Epithelial cell of proximal tubule (primary cell): Measurements from ENCODE around the gene ERV3-1. TPM values are rescaled to one million over a fixed set of nuclear protein-coding genes. Genes with fewer than 3 reads are reported as not detected.
"Not testable (repeated sequence)": the region's sequence is repeated elsewhere in the genome, so short reads cannot be mapped to it uniquely, and the experiment has no call there.

ENCODE experiments used
- DNase-seq: peaks from one replicate; pipeline ENCODE4 v3.0.0-alpha.2; 2011; ENCODE audit warnings: low read depth
- H3K4me3 ChIP-seq: 2 replicates; pipeline ENCODE4 v1.5.1; 2011; ENCODE audit warnings: low read depth, mild to moderate bottlenecking, low read length
- total RNA-seq: library from RNA; depleted of rRNA; stranded (reverse); fragments of >200 nt; gene quantifications from 2 replicates; pipeline ENCODE4 v1.2.3, GENCODE V29; 2015
- TF ChIP-seq, protein P1 (sequence below): conservative IDR thresholded peaks from 2 replicates; pipeline ENCODE4 v1.5.1; 2012; ENCODE audit warnings: low read depth, mild to moderate bottlenecking, low read length

ERV3-1 gene
- total RNA-seq, 1 donor from 2014 or later, result 9.7 TPM

DNA sequence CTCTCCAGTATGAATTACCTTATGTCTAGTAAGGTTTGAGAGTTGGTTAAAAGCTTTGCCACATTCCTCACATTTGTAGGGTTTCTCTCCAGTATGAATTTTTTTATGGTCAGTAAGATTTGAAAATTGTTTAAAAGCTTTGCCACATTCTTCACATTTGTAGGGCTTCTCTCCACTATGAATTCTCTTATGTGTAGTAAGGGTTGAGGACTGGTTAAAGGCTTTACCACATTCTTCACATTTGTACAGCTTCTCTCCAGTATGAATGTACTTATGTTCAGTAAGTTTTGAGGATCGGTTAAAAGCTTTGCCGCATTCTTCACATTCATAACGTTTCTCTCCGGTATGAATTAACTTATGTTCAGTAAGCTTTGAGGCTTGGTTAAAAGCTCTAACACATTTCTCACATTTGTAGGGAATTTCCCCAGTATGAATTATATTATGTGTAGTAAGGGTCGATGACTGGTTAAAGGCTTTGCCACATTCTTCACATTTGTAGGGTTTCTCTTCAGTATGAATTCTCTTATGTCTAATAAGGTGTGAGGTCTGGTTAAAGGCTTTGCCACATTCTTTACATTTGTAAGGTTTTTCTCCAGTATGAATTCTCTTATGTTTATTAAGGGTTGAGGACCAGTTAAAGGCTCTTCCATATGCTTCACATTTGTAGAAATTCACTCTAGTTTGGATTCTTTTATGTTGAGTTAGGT, 27.8 kb downstream of the ERV3-1 start:
- no peak overlapping the region for H3K4me3 ChIP-seq
- no peak for DNase-seq
- TF ChIP-seq, protein P1, sequence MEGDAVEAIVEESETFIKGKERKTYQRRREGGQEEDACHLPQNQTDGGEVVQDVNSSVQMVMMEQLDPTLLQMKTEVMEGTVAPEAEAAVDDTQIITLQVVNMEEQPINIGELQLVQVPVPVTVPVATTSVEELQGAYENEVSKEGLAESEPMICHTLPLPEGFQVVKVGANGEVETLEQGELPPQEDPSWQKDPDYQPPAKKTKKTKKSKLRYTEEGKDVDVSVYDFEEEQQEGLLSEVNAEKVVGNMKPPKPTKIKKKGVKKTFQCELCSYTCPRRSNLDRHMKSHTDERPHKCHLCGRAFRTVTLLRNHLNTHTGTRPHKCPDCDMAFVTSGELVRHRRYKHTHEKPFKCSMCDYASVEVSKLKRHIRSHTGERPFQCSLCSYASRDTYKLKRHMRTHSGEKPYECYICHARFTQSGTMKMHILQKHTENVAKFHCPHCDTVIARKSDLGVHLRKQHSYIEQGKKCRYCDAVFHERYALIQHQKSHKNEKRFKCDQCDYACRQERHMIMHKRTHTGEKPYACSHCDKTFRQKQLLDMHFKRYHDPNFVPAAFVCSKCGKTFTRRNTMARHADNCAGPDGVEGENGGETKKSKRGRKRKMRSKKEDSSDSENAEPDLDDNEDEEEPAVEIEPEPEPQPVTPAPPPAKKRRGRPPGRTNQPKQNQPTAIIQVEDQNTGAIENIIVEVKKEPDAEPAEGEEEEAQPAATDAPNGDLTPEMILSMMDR, result no peak

DNA sequence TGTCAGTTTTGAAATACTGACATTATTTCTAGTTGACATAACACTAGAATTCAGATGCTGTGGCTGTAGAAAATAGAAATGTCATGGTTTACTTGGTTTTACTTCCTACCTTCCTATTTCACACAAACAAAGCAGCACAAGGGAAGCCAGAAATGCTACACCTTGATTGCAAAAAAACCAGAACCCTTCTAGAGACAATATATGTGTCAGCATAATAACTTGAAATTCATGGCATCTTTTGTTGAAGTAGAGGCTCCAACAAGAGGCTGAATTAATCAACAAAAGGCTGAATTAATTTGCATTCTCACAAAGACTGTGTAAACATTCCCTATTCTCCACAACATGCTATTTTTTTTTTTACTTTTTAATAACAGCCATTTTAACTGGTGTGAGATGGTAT, 40.9 kb downstream of the ERV3-1 start:
- TF ChIP-seq, protein P1, result no peak
- DNase-seq, result no peak
- H3K4me3 ChIP-seq, result no peak overlapping the region

DNA sequence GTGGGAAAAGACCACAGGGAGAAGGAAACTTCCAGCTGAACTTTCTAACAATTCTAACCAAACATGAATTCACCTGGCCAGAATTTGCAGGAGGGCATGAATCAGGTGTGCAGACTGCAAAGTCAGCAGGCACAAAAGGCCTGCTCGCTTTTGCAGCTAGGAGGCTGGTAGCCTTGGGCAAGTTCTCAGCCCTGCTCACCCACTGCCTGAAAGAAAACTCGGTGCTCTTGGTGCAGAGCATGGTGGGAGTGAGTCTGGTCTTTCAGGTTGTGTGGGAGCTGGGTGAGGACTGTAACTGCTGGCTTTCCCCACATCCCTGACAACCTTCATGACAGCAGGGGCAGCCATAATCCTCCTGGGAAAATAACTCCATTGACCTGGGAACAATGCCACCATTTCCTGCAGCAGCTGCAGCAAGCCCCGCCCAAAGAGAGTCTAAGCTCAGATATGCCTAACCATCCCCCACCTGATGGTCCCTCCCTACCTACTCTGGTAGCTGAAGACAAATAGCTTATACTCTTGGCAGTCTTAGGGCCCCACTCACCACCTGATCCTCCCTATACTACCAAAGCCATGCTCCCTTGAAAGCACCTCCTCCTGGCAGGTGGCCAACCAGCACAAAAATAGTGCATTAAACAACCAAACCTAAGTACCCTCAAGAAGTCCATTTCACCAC, 47.3 kb downstream of the ERV3-1 start:
- TF ChIP-seq, protein P1, result no peak
- no peak for DNase-seq
- H3K4me3 ChIP-seq, result no peak overlapping the region

DNA sequence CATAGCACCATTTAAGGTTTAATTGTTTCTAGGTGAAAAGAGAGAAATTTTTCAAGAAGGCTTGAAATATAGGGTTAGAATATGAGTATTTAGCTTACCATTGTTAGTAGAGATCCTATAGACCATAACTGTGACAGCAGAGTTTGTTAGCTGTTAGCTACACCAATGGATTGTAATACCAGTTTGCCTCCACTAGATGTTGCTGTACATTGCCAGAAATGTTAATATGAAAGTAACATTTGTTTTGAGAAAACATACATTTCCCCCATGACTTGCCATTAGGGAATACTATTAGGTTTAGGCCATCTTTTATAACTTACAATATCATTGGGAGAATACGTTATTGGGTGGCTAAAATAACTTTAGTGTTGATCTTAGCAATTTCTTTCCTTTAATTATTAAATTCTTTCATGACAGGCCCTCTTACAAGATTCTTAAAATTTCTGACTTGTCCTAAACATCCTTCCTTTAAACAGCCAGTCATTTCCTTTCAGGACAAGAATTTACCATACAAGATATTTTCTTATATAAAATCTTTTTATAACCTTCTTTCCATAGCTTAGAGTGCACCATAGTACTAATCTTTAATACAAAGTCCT, 55.1 kb downstream of the ERV3-1 start:
- no peak overlapping the region for H3K4me3 ChIP-seq
- TF ChIP-seq, protein P1, result peak; percentile 80

DNA sequence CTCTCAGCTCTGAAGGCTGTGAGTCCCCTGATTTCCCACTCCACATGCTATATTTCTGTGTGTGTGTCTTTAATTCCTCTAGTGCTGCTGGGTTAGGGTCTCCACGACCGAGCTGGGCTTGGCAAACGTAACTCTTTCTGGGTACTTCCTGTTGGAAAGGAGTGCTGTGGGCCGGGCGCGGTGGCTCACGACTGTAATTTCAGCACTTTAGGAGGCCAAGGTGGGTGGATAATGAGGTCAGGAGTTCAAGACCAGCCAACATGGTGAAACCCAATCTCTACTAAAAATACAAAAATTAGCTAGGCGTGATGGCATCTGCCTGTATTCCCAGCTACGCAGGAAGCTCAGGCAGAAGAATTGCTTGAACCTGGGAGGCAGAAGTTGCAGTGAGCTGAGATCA, 55.8 kb downstream of the ERV3-1 start:
- not testable (repeated sequence) for H3K4me3 ChIP-seq, DNase-seq

More for the DNA sequence above, 55.1 kb downstream of the ERV3-1 start:
- peak; percentile 2 for DNase-seq

DNA sequence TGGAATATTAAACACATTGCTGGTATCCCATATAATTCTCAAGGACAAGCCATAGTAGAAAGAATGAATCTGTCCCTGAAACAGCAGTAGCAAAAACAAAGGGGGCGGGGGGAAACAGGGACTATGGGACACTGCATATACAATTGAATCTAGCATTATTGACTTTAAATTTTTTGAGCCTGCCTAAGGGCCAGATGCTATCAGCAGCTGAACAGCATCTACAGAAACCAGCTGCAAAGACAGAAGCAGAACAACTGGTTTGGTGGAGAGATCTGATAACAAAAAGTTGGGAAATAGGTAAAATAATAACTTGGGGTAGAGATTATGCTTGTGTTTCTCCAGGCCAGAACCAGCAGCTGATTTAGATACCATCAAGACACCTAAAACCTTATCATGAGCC, 57.7 kb downstream of the ERV3-1 start:
- DNase-seq, H3K4me3 ChIP-seq: not testable (repeated sequence)

DNA sequence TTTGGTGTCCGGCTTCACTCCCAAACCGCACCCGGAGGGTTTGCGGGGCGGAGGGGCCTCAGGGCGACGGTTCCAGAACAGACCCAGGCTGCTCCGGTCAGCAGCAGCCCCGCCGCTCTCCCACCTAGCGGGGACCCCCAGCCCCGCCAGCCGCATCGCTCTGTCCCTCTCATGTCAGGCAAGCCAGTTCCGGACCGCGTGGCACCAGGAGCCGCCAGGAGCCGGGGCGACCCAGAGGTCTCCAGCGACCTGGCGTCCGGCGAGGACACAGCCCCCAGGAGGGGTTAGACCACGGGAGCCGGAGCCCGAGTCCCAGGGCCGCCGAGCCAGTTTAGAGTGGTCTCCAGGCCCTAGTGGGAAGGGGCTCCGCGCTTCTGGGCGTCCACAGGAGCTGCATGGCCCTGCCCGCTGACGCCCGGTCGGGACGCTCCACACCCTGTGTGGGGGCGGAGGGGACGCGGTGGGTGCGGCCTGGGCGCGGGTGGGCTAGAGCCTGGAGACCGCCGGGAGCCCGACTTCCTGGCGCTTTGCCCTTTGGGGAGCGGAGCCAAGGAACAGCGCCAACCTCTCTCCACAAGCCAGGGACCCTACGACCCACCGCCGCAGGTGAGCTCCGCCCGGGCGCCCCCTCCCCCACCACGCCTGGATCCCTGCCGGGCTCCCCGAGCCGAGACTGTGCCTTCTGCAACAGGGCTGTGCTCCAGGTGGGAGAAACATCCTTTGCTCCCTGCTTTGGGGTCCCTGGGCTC, 59.1 kb downstream of the ERV3-1 start:
- DNase-seq, result no peak
- TF ChIP-seq, protein P1, result no peak
- H3K4me3 ChIP-seq, result peak overlapping the region; percentile 44
